ENCODE measurements around the gene NADK. TPM values are rescaled to one million over a fixed set of nuclear protein-coding genes. Genes with fewer than 3 reads are reported as not detected.
A peak's percentile ranks its signal among the peaks of the same experiment; 100 is the strongest.

The NADK gene
- total RNA-seq, 2 donors from 2014 or later = 64.5 to 91.1 TPM

- 90% methylated on average over 5 of the region's 5 CpGs for WGBS
- H3K36me3 ChIP-seq = peaks cover 0 to 5% of the 10 kb centered on the region in 2 donors
- DNase-seq (ENCODE audit: low spot score) = no peak
- no peaks in the 10 kb centered on the region for H3K27me3 ChIP-seq (replicated peaks; ENCODE audit: insufficient read depth)
- H3K9me3 ChIP-seq = no peaks in the 10 kb centered on the region
- H3K4me3 ChIP-seq = no peak overlapping the region
- TF ChIP-seq POLR2AphosphoS5 (IDR thresholded peaks at IDR 0.05) (no peak), POLR2A (IDR thresholded peaks at IDR 0.05) (no peak), CTCF (IDR thresholded peaks at IDR 0.05) (no peak)
- no peak overlapping the region for H3K27ac ChIP-seq
- intact Hi-C loops (cut with DNase I) = no loop called here
- no peaks in the 10 kb centered on the region for H3K4me1 ChIP-seq (replicated peaks)
Measured at GRCh38 chr1:1796466-1796865, 18.2 kb upstream of the NADK start.

GRCh38 chr1:1794999-1795398 is 16.7 kb upstream of the NADK start:
- Histone ChIP-seq H3K27ac (no peak overlapping the region), H3K36me3 (peaks cover 3 to 6% of the 10 kb centered on the region in 2 donors), H3K4me3 (no peak overlapping the region), H3K9me3 (no peaks in the 10 kb centered on the region), H3K4me1 (replicated peaks) (no peaks in the 10 kb centered on the region), H3K27me3 (replicated peaks; ENCODE audit: insufficient read depth) (no peaks in the 10 kb centered on the region)
- 92% methylated on average over 10 of the region's 10 CpGs for WGBS
- intact Hi-C loops (cut with DNase I) = loop anchor here (2.0 kb wide), 1 partner anchor 20 kb away; no protein-coding TSS in a partner anchor
- no peak for TF ChIP-seq POLR2AphosphoS5 (IDR thresholded peaks at IDR 0.05)
- TF ChIP-seq CTCF (IDR thresholded peaks at IDR 0.05) = no peak
- TF ChIP-seq POLR2A (IDR thresholded peaks at IDR 0.05) = no peak
- no peak for DNase-seq (ENCODE audit: low spot score)

GRCh38 chr1:1793481-1794244 is 15.4 kb upstream of the NADK start:
- Histone ChIP-seq H3K9me3 (no peaks in the 10 kb centered on the region), H3K27me3 (replicated peaks; ENCODE audit: insufficient read depth) (no peaks in the 10 kb centered on the region), H3K27ac (no peak overlapping the region), H3K4me3 (no peak overlapping the region), H3K4me1 (replicated peaks) (no peaks in the 10 kb centered on the region), H3K36me3 (peaks cover 9 to 11% of the 10 kb centered on the region in 2 donors)
- 87% methylated on average over 17 of the region's 17 CpGs for WGBS
- DNase-seq (ENCODE audit: low spot score) = no peak
- intact Hi-C loops (cut with DNase I) = loop anchor here (2.0 kb wide), 1 partner anchor 21 kb away; no protein-coding TSS in a partner anchor
- no peak for TF ChIP-seq POLR2AphosphoS5 (IDR thresholded peaks at IDR 0.05)
- TF ChIP-seq POLR2A (IDR thresholded peaks at IDR 0.05) = no peak
- TF ChIP-seq CTCF (IDR thresholded peaks at IDR 0.05) = no peak

- WGBS = 79% methylated on average over 25 of the region's 25 CpGs
- intact Hi-C loops (cut with DNase I) = no loop called here
- no peaks in the 10 kb centered on the region for H3K9me3 ChIP-seq
- no peak overlapping the region for H3K4me3 ChIP-seq
- DNase-seq (ENCODE audit: low spot score) = no peak
- H3K27me3 ChIP-seq (replicated peaks; ENCODE audit: insufficient read depth) = no peaks in the 10 kb centered on the region
- TF ChIP-seq CTCF (IDR thresholded peaks at IDR 0.05) (peak in 3 of 4 experiments; percentile 17 to 33 (median 24)), POLR2AphosphoS5 (IDR thresholded peaks at IDR 0.05) (no peak), POLR2A (IDR thresholded peaks at IDR 0.05) (no peak)
- H3K4me1 ChIP-seq (replicated peaks) = no peaks in the 10 kb centered on the region
- peaks cover 13 to 28% of the 10 kb centered on the region in 2 donors for H3K36me3 ChIP-seq
- H3K27ac ChIP-seq = no peak overlapping the region
Measured at GRCh38 chr1:1788646-1789431, 10.6 kb upstream of the NADK start.

Data from prostate gland (tissue), 2 donors.